ENCODE measurements around the gene SARDH.
"Not testable (repeated sequence)": the region's sequence is repeated elsewhere in the genome, so short reads cannot be mapped to it uniquely, and the experiment has no call there.

Gene SARDH

DNA sequence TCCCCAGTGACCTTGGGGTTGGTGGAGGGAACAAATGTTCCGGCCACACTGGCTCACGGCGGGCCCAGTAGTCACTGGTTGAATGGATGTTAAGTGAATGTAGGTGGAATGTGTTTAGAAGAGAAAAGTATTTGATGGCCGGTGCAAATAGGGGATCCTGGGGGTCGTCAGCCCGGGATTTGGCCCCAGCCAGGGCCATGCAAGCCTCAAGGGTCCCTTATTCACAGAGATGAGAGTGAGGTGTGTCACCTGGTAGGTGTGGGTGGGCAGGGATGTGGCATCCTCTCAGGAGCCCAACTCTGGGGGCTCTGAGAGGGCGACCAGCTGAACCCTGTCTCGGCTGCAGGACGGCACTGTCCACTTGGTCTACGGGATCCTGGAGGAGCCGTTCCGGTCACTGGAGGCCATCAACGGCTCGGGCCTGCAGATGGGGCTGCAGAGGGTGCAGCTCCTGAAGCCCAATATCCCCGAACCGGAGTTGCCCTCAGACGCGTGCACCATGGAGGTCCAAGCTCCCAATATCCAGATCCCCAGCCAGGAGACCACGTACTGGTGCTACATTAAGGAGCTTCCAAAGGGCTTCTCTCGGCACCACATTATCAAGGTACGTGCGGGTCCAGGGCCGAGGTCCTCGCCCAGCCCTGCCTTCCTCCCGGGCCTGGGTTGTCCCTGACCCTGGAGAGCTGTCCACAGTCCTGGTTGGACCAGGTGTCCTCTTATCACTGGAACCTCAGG is 96.1 kb downstream of the SARDH start:
- no peak for DNase-seq

DNA sequence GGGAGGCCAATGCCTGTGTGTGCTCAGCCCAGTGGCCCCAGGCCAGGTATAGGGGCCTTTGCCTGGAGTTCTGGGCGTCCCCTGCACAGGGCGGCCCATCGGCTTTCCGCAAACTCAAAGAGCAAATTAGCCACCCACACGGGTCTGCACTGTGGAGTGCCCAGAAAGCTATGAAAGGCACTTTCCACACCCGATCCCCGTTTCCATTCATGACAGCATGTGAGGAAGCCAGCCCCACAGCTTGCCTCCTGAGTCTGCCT is 96.8 kb downstream of the SARDH start:
- no peak for DNase-seq

DNA sequence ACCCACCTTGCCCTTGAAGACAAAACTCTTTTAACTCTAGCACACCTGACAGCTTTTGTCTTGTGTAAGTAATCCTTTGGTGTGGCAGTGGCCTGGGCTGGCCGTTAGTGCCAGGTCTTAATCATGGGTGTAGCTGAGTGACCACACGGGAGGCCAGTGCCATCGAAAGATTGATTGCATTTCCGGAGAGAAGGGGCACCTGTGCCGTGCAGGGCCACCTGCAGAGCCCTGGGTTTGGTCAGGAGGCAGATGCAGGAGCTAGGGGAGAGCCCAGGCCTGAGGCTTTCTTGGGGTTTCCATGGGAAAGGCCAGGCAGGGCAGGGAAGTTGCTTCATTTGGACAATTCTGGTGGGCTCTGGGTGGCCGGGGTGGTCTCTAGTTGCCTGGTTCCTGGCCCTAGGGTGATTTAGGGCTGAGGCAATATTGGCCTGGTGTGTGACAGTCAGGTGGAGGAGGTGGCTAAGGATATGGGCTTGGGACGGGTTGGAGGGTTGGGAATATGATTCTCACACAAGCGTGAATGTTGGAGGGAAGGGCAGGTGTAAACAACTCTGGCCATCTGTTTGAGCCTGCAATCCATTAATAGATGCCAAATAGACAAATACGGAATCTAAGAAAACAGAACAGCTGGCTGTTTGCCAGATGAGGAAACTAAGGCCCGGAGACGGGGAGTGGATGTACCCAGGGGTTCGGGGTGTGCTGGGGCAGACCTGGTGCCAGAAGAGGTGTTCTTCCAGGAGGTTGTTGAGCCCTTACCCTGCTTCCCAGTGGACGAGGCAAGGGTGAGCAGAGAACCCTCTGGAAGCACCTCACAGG is 97.4 kb downstream of the SARDH start:
- DNase-seq, result no peak

DNA sequence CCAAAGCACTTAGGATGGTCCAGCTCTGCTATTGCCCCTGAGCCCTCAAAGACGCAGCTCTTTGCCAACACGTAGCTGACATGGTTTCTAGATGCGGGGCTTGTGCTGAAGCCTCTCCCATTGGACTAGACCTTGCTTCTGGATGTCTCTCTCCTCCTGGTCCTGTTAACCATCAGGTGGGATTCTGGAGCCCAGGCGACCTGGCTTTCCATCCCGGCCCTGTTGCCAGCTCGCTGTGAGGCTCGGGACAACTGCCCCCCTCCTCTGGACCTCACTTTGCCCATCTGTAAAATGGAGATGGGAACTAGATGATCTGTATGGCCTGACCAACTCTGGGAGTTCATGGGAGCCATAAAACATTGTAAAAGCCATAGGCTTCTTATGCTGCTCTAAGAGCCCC is 98.0 kb downstream of the SARDH start:
- DNase-seq, result no peak

DNA sequence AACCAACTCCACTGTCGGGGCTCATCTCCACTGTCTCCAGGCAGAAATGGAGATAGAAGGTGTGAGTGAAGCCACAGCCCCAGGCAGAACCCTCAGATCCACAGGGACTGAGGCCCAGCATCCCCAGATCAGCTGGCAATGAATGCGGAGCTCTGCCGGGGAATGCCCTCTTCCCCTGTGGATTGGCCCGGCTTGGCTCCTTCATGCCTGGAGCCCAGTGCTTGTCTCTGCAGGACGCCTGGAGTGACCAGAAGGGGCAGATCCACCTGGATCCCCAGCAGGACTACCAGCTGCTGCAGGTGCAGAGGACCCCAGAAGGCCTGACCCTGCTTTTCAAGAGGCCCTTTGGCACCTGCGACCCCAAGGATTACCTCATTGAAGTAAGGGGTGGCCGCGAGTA is 98.5 kb downstream of the SARDH start:
- no peak for DNase-seq

DNA sequence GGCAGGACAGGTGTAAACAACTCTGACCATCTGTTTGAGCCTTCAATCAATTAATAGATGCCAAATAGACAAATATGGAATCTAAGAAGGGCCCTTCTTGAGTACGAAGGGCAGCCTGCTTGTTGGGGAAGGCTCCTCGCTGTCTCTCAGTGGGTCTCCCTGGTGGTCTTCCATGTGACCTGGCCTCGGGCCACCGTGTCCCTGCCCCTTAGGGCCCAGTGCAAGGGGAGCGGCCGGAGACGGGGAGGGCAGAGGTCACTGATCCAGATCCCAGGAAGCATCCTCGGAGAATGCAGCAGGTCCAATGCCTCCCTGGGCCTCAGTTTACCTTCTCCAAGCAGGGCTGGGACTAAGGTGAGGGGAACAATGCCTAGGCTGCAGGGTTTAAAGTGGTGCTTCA is 99.4 kb downstream of the SARDH start:
- DNase-seq, result no peak

DNA sequence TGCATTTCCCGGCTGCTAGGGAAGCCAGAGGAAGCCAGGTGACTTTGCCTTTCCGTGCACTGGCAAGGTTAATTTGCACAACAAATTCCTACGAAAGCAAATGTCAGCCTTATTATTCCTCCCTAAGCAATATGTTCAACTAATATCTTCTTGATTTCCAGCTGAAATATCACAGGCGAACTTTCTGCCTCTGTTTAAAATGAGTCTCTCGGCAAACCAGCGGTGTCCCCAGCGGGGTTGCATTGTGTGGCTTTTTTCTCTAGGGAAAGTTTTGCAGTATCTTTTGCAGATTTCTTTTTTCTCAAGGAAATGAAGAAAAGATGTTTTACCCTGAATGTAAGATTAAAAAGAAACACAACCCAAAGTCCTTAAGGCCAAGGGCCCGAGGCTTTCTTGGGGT is 100.1 kb downstream of the SARDH start:
- DNase-seq, result no peak

DNA sequence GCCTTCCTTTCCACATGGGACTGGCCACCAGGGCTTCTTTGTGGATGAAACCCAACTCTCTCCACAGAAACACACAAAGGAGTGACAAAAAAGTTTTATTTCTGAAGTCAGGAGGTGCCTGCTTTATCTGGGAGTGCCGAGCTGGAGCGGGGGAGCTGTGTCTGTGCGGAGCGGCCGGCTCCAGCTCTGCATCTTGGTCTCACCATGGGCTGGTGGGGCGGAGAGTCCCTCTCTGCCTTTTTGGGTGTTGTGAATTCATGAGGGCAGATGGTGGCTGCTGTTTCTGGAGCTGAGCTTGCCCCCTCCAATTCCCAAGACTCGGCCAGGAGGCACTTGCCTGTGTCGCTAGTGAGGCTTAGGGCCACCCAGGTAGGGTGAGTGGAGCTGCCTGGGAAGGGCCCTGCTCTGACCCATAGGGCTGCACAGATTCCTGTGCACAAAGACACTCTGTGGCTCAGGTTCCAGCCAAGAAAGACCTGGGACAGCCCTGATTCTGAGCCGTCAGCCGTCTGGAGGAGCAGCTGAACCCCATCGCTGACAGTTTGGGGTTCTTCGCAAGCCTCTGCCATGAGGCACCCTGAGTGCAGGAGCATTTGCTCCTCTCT is 100.6 kb downstream of the SARDH start:
- DNase-seq, result no peak

DNA sequence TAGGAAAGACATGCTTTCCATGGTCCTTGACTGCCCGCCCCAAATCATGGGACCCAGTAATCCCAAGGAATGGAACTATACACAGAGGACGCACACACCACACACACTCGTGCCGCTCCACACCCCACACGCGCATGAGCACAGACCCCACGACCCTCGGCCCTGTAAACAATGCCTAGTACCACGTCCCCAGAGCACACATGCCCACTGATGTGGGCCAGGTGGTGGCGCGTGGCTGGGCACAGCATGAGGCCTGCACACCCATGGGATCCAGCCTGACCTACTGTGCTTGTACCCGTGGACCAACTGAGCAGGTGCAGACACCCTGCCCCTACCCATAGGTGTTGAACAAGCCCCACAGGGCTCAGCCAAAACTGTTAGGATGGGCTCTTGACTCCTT is 101.2 kb downstream of the SARDH start:
- no peak for DNase-seq

DNA sequence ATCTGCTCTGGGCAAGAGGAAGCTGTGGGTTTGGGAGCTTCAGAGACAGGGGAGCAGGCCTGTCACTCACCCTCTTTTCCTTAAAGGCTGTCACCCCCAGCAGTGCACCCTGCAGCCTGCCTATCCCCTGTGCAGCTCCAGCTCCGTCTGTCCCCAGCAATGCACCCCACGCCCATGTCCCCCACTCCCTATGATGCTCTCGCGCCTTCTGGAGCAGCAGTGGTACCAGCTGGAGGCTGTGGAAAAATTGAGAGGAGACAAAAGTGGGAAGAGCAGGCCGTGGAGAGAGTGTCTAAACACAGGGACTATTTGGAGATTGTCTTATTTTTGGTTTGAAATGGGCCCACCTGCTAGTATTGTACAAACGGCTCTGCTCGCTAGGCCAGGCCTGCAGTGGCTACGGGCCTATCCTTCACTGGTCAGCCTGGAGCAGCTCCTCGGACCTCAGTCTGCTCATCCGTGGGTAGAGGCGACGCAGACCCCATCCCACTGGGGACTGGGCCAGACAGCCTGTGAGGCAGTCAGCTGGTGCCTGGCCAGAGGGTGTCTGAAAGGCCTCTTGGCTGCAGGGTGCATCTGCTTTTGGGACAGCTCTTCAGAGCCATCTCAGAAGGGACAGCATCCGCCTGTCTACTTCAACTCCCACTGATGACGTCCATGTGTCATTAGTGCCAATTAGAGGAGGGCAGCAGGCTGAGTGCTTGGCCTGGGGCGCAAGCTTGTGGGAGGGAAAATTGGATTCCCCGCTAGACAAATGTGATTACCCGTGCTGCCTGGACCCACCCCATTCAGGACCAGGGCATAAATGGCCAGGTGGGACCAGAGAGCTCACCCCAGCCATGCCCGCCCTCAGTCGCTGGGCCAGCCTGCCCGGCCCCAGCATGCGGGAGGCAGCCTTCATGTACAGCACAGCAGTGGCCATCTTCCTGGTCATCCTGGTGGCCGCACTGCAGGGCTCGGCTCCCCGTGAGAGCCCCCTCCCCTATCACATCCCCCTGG is 102.3 kb downstream of the SARDH start, which contains the start of gene DBH:
TSS of gene DBH (plus strand) at position 831 of the 999 bp plus-strand sequence. CDS start at position 840, 9 bp downstream.
- no peak for DNase-seq

DNA sequence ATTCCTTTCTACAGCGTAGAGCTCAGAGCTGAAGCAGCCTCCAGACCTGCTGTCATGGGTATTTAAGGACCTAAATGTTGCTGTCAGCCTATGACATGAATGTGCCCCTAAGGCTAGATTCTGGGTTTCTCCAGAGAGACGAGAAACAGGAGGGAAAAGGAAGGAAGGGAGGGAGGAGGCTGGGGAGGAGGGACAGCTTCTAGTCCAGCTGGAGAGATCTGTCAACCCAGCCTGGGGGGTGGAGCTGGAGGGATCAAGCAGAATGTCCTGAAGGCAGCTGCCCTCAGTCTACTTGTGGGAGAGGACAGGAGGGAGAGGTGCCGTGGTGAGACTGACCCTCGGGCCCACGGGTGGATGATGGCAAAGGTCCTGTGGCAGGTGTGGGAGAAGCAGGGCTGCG is 103.1 kb downstream of the SARDH start:
- no peak for DNase-seq

DNA sequence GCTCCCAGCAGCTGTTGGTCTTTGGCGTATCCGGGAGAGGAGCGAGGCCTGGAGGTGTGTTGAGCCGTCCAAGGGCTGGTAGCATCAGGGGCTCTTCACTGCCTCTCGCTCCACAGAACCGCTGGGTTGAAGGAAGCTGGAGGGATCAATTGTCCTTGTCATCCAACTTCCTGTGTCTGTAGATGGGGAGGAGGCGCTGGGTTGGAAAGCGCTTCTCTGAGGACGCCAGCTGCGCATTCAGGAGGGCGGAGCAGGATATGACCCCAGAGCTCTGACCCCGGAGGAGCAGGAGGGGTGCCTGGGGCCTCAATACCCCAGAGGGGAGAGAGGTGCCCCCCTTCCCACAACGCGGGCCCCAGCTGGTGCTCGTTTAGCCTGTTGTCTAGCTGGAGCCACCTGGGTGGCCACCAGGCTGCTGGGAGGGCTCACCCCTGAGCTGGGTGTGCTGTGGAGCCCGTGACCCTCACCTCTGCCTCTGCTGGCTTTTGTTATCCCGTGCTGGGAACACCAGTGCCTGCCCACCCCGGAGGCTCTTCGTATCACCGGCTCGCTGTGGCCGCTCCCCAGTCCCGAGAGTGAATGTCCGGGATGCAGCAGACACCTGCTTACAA is 104.0 kb downstream of the SARDH start:
- no peak for DNase-seq

DNA sequence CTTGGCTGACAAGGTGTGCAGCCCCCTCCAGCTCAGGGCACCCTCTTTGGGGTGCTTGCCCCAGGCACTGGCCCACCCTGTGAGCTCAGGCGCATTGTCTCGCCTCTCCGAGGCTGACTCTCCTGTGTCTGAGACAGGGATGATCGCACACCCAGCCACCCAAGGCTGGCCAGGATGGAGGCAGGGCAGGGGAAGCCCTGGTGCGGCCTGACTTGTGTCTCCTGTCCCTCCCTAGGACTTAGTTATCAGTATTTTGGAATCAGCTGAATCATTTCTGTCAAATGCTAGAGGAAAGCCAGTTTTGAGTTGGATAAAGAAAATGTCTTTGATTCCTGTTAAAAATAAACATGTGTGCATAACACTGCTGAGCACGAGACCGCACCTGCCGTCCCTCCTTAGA is 104.5 kb downstream of the SARDH start:
- no peak for DNase-seq

DNA sequence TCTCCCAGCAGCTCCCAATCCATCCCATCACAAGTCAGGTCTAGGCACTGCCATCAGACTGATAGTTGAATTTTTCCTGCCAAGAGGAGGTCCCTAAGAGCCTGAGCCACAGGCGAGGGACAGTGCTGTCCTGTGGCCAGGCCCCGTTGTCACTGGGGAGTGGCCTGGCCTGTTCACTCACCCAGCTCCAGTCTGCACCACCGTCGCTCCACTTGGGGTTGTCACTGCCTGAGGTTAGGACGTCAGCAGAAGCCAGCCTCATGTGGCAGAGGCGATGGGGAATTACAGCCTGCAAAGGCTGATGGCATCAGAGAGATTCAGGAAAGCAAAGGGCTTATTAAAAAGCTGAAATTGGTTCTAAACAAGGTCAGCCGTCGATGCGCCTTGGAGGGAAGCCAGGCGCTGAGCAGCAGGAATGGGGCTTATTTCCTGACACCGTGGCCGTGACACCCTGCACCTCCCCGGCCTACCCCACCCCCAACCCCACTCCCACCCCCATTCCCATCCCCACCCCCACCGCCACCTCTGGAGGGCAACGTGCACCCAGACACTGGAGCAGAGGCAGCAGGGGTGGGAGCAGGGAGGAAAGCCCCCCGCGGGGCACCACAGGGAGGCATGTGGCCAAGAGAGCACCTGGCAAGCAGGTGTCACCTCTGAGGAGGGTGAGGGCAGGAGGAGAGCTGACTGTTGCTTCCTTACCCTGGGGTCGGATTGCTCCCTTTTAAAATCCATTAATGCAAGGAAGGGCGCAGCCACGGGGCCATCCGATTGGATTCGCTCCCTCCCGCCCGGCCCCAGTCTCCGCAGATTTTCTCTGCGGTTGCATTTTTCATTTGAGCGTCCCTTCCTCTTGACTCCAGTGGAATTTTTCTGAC is 105.1 kb downstream of the SARDH start:
- DNase-seq, result no peak

DNA sequence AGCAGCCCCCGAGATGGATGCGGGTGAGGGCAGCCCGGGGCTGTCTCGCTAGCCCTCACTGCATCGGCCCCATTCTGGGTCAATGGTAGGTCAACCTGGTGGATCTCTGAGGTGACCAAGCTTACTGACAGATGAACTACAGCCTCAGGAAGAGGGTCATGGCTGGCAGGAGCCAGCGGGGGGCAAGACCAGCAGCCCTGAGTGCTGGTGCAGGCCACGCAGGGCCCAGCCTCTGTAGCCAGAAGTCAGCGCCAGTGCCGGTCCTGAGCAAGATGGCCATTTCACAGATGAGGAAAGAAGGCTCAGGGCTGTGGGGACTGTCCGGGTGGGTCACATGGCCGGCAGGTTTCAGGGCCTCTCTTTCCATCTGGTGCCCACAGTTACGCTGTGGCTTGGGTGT is 107.0 kb downstream of the SARDH start:
- DNase-seq, result no peak

DNA sequence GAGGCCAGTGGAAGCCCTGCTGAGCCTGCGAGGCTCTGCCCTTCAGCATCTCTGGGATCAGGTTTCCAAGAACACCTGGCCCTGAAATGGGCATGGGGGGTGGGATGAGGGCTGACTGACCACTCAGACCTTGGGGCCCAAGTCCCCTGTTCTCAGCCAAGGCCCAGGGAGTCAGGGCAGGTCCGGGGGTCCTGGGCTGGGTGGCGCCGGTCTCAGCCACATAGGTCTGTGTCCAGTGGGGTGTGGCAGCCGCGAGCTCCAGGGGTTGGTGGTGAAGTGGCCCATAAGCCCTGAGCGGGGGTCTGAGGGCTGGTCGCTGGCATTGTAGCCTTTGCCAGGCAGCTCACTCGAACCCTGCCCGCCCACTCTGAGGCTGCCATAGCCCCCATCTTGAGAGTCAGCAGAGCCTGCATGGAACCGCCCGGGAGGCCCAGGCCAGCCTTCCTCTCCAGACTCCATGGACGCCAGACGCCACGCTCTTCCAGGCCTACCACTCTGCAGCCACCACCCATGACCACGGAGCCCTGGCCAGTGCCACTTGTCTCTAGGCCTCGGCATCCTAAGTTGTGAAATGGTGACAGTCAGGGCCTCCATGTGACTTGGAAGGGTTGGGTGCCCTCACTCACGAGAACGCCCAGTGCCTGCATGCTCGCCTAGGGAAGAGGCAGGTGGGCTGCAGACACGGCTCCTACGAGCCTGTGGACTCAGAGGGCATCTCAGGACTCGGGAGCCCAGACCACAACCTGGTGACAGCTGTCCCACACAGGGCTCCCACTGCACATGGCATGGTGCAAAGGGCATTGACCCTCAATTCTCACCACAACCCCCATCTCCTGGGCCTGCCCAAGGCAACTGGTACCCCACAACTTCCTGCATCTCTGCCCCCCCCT is 108.7 kb downstream of the SARDH start:
- DNase-seq, result no peak

DNA sequence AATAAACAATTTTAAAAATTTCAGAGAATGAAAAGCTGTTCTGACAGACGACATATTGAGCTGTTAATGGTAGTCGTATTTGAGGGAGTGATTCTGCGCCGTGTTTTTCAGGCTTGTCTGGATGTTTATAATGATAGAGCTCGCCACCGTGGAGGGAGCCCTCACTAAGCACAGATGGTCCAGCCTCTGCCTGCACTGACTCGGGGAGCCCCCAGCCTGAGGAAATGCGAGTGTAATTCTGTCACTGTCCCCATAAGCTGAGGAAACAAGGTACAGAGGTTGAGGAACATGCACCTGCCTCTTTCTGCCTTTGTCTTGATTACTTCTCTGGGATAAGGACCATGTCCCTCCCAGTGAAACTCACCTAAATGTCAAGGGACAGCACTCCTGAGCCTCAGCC is 109.4 kb downstream of the SARDH start:
- DNase-seq, result no peak

DNA sequence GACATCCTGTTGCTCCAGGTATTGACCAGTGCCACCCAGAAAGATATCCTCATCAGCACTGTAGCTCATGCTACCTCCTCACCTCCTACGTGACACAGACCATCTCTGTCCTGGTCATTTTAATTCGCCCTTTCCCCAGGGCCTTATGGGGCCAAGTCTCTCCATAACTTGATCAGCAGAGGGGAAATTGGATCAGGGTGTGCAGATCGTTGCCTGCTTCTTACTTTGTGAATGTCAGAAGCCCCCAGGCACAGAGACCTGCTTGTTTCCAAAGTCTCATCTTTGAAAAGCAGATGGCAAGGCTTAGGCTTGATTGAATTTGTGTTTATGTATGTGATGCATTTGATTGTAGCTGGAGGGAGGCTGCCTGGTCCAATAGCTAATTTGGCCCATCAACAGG is 110.8 kb downstream of the SARDH start:
- no peak for DNase-seq

DNA sequence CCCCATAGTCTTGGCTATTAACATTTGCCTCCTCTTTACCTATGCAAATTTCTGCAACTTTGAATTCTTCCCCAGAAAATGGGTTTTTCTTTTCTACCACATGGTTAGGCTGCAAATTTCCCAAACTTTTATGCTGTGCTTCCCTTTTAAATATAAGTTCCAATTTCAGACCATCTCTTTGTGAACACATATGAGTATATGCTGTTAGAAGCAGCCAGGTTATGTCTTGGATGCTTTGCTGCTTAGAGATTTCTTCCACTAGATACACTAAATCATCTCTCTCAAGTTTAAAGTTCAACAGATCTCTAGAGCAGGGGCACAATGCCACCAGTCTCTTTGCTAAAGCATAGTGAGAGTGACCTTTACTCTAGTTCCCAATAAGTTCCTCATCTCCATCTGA is 112.1 kb downstream of the SARDH start:
- not testable (repeated sequence) for DNase-seq

DNA sequence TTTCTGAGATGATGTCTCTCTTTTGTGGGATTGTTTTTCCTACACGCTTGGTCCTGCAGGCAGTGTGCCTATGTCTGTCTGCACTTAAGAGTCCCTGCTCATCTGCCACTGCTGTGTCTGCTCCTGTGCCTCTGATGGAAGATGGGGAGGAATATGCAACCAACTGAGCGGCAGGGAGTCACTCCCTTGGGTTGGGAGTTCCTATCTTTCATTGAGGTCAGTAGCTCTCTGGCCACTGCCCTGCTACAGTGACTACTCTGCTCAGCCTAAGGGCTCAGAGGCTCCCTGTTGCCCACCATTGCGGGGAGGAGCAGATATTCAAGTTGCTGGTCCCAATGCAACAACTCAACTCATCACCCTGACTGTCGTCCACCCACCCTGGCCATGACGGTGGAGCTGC is 115.6 kb downstream of the SARDH start:
- DNase-seq, result no peak

All from activated naive CD4-positive, alpha-beta T cell (primary cell).